Measurements from ENCODE around the gene BFAR. TPM values are rescaled to one million over a fixed set of nuclear protein-coding genes. Genes with fewer than 3 reads are reported as not detected.

Gene BFAR
- total RNA-seq, 3 donors from 2014 or later (not counting 1 experiment from before 2014, with no cell fraction given) = 45.8 to 62.2 (median 55.6) TPM

DNA sequence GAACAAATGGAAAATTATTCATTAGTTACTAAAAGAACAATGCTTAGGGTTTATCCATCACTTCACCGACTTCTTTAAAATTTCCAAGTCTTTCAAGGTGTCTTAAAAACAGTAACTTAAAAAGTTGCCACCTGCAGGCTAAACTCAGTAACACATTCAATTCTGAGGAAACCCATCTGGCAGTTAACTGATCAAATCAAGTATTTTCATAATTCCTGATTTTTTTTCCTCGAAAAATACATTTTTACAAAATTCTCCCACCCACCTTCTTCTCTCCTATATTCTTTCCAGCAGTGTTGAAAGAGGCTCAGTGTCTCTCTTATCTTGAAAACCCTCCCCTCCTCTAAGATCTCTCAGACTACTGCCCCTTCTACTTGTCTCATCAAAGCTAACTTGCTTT lies 32.6 kb upstream of the BFAR start:
- H3K4me3 Mint-ChIP-seq = no peak overlapping the region
- H3K27ac ChIP-seq (ENCODE audit: low read length) = no peak overlapping the region
- H3K27ac Mint-ChIP-seq = peak overlapping the region in 1 of 2 donors; percentile 56

DNA sequence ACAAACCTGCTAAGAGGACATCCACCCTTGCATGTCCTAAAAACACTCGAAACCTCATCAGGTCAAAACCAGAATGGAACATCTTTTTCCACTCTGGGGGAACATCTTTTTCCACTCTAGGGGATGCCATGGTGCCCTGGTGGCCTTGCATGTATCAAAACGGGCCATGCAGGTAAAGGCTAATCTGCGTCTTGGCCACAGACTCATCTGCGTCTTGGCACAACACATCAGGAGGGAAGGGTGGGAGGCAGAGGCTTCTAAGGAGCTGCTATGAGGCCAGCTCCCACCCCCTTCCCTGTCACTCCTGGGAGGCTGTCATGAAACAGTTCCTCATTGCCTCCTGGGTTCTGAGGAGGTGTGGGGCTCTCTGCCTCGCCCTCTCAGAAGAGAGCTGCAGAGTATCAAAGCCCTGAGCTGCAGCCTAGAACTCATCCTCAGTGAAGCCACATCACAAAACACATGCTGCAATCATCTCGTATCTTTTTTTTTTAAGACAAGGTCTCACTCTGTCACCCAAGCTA lies 30.2 kb upstream of the BFAR start:
- no peaks in the 10 kb centered on the region for H3K4me1 ChIP-seq (ENCODE audit: control insufficient read depth, insufficient read depth, low read length)
- peak overlapping the region in 1 of 2 donors; percentile 2 for H3K27ac Mint-ChIP-seq
- H3K4me3 ChIP-seq (ENCODE audit: low read length) = no peak overlapping the region
- H3K27ac ChIP-seq (ENCODE audit: low read length) = no peak overlapping the region
- H3K4me1 Mint-ChIP-seq = no peaks in the 10 kb centered on the region
- peaks cover 19% of the 10 kb centered on the region for H3K36me3 Mint-ChIP-seq
- no peak for DNase-seq
- H3K4me3 Mint-ChIP-seq = no peak overlapping the region
- intact Hi-C loops (cut with micrococcal nuclease) = no loop called here
- TF ChIP-seq, protein P1, sequence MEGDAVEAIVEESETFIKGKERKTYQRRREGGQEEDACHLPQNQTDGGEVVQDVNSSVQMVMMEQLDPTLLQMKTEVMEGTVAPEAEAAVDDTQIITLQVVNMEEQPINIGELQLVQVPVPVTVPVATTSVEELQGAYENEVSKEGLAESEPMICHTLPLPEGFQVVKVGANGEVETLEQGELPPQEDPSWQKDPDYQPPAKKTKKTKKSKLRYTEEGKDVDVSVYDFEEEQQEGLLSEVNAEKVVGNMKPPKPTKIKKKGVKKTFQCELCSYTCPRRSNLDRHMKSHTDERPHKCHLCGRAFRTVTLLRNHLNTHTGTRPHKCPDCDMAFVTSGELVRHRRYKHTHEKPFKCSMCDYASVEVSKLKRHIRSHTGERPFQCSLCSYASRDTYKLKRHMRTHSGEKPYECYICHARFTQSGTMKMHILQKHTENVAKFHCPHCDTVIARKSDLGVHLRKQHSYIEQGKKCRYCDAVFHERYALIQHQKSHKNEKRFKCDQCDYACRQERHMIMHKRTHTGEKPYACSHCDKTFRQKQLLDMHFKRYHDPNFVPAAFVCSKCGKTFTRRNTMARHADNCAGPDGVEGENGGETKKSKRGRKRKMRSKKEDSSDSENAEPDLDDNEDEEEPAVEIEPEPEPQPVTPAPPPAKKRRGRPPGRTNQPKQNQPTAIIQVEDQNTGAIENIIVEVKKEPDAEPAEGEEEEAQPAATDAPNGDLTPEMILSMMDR (IDR thresholded peaks at IDR 0.05) = no peak
- H3K36me3 ChIP-seq (ENCODE audit: control insufficient read depth, insufficient read depth, low read length) = peaks cover 63% of the 10 kb centered on the region
- H3K9me3 ChIP-seq (ENCODE audit: control insufficient read depth, insufficient read depth, low read length) = no peaks in the 10 kb centered on the region
- ATAC-seq = no peak
- no peaks in the 10 kb centered on the region for H3K27me3 ChIP-seq (ENCODE audit: control insufficient read depth, insufficient read depth, low read length)
- H3K9me3 Mint-ChIP-seq = no peaks in the 10 kb centered on the region
- H3K27me3 Mint-ChIP-seq (ENCODE audit: low read depth in 2 of 2) = no peaks in the 10 kb centered on the region
- 86% methylated on average over 6 of the region's 6 CpGs for WGBS (ENCODE audit: insufficient coverage)

More for the DNA sequence above, 32.6 kb upstream of the BFAR start:
- Histone ChIP-seq H3K27me3 (ENCODE audit: control insufficient read depth, insufficient read depth, low read length) (no peaks in the 10 kb centered on the region), H3K36me3 (ENCODE audit: control insufficient read depth, insufficient read depth, low read length) (peaks cover 51% of the 10 kb centered on the region), H3K9me3 (ENCODE audit: control insufficient read depth, insufficient read depth, low read length) (no peaks in the 10 kb centered on the region), H3K4me1 (ENCODE audit: control insufficient read depth, insufficient read depth, low read length) (no peaks in the 10 kb centered on the region), H3K4me3 (ENCODE audit: low read length) (no peak overlapping the region)
- Mint-ChIP-seq H3K4me1 (peaks cover 0 to 3% of the 10 kb centered on the region in 2 donors), H3K36me3 (peaks cover 19% of the 10 kb centered on the region), H3K27me3 (ENCODE audit: low read depth in 2 of 2) (no peaks in the 10 kb centered on the region), H3K9me3 (no peaks in the 10 kb centered on the region)
- TF ChIP-seq, protein P1 (IDR thresholded peaks at IDR 0.05) = peak; percentile 42
- WGBS (ENCODE audit: insufficient coverage) = 78% methylated on average over 2 of the region's 2 CpGs
- intact Hi-C loops (cut with micrococcal nuclease) = loop anchor here (1.0 kb wide), 1 partner anchor 351 kb away; no protein-coding TSS in a partner anchor
- ATAC-seq (no peak), DNase-seq (peak in 1 of 2 donors; percentile 40)

DNA sequence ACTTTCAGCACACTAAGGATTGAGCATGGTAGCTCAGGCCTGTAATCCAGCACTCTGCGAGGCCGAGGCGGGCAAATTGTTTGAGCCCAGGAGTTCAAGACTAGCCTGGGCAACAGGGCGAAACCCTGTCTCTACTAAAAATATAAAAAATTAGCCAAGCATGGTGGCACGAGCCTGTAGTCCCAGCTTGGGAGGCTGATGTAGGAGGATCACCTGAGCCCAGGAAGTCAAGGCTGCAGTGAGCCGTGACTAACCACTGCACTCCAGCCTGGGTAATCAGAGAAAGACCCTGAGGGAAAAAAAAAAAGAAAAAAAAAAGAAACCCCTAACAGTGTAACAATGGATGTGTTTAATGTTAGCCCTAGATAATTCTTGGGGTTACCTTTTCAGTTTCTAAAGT lies 26.6 kb upstream of the BFAR start:
- no peaks in the 10 kb centered on the region for H3K27me3 Mint-ChIP-seq (ENCODE audit: low read depth in 2 of 2)
- TF ChIP-seq, protein P1 (IDR thresholded peaks at IDR 0.05) = no peak
- Histone ChIP-seq H3K36me3 (ENCODE audit: control insufficient read depth, insufficient read depth, low read length) (peaks cover 67% of the 10 kb centered on the region), H3K9me3 (ENCODE audit: control insufficient read depth, insufficient read depth, low read length) (no peaks in the 10 kb centered on the region), H3K4me1 (ENCODE audit: control insufficient read depth, insufficient read depth, low read length) (no peaks in the 10 kb centered on the region), H3K4me3 (ENCODE audit: low read length) (no peak overlapping the region), H3K27me3 (ENCODE audit: control insufficient read depth, insufficient read depth, low read length) (no peaks in the 10 kb centered on the region), H3K27ac (ENCODE audit: low read length) (no peak overlapping the region)
- 67% methylated on average over 5 of the region's 6 CpGs for WGBS (ENCODE audit: insufficient coverage)
- H3K4me3 Mint-ChIP-seq = no peak overlapping the region
- no peak for DNase-seq
- H3K4me1 Mint-ChIP-seq = no peaks in the 10 kb centered on the region
- peaks cover 9% of the 10 kb centered on the region for H3K36me3 Mint-ChIP-seq
- no peaks in the 10 kb centered on the region for H3K9me3 Mint-ChIP-seq
- ATAC-seq = no peak
- intact Hi-C loops (cut with micrococcal nuclease) = no loop called here
- no peak overlapping the region for H3K27ac Mint-ChIP-seq

DNA sequence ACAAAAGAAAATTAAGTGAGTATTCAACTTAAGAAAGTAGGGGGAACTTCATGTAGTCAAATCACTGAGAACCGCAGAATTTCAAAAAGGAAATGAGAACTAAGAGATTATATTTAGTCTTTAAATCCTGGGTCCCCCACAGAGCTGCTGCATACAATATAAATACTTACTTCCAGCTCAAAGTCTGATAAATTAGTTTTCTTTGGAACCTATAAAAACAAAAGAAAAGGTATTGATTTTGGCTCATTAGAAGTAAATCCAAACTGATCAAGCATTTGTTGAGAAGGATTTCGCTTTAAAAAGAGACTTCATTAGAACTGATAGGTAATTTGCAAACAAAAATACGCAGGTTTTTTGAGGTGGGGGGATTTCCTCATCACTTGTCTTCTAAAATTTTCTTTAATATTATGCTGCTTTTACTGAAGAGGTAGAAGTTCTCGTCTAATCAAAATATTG lies 24.6 kb upstream of the BFAR start:
- peaks cover 65% of the 10 kb centered on the region for H3K36me3 ChIP-seq (ENCODE audit: control insufficient read depth, insufficient read depth, low read length)
- Mint-ChIP-seq H3K9me3 (no peaks in the 10 kb centered on the region), H3K4me3 (no peak overlapping the region), H3K4me1 (no peaks in the 10 kb centered on the region), H3K27me3 (ENCODE audit: low read depth in 2 of 2) (no peaks in the 10 kb centered on the region), H3K36me3 (peaks cover 6% of the 10 kb centered on the region), H3K27ac (no peak overlapping the region)
- no peak for ATAC-seq
- H3K9me3 ChIP-seq (ENCODE audit: control insufficient read depth, insufficient read depth, low read length) = no peaks in the 10 kb centered on the region
- H3K4me3 ChIP-seq (ENCODE audit: low read length) = no peak overlapping the region
- H3K4me1 ChIP-seq (ENCODE audit: control insufficient read depth, insufficient read depth, low read length) = no peaks in the 10 kb centered on the region
- intact Hi-C loops (cut with micrococcal nuclease) = no loop called here
- H3K27ac ChIP-seq (ENCODE audit: low read length) = no peak overlapping the region
- TF ChIP-seq, protein P1 (IDR thresholded peaks at IDR 0.05) = no peak
- no peak for DNase-seq
- H3K27me3 ChIP-seq (ENCODE audit: control insufficient read depth, insufficient read depth, low read length) = no peaks in the 10 kb centered on the region
- 50% methylated on average over 1 of the region's 4 CpGs for WGBS (ENCODE audit: insufficient coverage)
